ENCODE measurements around the gene NRXN3.

Gene NRXN3

GRCh38 chr14:79575032-79575431, 1404.9 kb downstream of the NRXN3 start:
- DNase-seq = no peak

DNA sequence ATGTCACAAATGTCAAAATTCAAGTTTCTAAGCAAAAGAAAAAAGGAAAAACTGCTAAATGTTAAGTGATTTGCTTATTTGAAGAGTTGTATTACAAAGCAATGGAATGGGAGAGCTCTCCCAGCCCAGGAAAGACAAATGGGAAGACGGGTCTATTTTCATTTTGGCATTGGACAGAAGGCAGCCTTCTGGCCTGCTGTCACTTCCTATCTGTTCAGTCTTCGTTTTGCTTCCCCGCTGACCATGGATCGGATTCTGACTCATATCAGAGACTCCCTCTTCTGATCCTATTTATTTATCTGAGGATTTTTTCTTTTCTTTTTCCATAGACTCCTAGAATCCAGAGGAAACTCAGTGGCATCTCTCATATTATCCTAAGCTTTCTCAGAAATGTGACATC, 1406.3 kb downstream of the NRXN3 start:
- no peak for DNase-seq

DNA sequence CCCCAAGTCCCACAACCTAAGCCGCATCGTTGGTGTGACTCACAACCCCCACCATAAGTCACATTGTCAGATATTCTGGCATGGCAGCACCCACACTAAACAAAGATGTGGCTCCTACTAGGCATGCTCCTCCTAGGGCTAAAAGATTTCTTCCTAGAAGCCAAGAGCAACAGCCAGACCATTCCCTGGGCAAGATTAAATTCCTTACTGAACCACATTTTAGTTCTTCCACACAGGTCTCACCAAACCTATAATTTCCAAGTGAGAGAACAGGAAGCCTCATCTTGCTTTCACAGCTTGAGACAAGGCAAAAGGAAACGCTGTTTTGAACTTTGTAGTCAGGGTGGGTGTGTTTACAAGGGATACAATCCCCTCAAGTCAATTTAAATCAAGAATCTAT, 1408.3 kb downstream of the NRXN3 start:
- DNase-seq = no peak

DNA sequence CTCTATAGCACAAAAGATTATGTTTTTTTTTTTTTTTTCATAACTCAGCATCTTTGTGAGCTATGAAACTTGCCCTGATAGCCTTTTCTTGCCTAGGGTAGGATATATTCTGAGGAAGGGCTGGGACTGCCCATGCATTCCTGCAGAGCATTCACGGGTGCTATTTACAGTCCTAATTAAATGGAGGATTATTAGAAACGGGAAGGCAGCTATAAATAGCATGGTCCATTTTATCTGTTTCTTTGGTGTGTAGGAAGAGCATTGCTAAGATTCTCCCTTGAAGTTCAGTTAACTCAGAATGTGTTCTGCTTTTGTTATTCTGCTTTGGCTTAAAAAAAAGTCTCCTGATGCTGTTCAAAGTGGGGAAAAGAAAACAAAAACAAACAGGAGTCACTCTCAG, 1410.2 kb downstream of the NRXN3 start:
- no peak for DNase-seq

GRCh38 chr14:79580906-79581305, 1410.7 kb downstream of the NRXN3 start:
- no peak for DNase-seq

GRCh38 chr14:79581912-79582576, 1411.9 kb downstream of the NRXN3 start:
- no peak for DNase-seq

DNA sequence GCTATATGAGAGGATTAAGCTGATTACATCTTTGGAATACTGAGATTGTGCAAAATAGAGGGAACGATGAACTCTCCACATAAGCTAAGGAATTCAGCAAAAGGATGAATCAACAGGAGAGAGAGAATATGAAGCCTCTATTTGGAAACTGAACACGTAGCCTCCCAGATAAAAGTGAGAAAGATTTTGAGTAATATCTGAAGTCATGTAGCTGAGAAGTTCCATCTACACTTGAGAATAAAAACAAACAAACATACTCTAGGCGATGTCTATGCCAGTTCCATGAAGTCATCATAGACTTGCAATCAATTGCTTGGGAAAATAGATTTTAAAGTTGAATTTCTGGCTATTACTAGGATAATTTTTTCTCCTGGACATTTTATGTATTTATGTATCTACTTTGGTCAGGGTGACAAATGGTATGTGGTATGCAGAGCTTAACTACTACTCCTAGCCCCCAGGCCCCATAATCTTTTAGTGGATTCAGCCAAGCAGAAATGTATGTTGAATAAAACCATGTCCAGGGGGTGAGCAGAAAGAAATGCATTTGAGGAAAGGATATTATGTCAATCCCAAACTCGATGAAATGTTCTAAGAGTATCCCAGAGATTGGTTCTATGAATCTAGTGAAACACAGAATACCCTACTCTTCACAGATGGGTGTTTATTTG, 1413.7 kb downstream of the NRXN3 start:
- DNase-seq = no peak

- DNase-seq = no peak
These were observed 1414.5 kb downstream of the NRXN3 start for GRCh38 chr14:79584679-79585078.

- DNase-seq = no peak
These were observed 1415.7 kb downstream of the NRXN3 start for GRCh38 chr14:79585845-79586244.

DNA sequence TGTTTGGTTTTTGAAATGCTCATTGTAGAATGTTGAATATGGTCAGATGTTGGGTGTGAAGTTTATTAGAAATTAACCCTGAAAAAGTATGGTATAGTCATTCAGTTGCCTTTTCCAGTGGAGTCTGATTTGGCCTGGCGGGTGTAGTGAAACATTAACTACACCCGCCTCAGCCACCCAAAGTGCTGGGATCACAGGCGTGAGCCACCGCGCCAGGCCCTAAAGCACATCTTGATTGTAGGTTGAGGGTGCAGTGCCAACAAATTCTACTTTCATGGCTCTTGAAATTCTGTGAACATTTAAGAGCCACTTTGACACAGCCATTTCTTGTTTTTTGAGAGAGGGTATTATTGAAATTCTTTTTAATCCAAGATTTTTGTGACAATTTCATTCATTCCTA, 1416.2 kb downstream of the NRXN3 start:
- no peak for DNase-seq

DNA sequence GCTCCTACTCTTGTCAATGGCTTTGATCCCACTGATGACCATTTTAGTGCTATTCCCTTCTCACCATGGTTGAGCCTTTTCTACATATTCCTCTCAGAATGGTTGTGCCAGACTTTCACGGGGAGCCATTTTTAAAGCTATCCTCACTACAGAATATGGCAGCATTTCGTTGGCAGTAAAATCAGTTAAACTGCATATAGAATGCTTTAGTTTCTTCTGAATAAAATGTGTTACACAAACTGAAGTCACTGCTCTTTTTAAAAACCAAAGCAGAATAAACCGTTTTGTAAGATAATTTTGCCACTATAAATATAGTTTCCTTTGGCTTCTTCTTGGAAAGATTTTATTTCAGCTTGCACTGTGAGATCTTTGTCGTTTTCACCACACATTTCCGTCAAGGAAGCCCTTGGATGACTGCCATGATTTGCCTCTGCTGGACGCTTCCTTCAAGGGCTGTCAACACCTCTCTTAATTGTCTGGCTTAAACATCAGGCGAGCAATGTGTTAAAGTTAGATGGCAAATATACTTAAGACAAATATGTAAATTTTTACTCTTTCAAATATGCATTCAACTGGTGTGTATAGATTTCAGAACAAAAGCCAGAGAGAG, 1416.9 kb downstream of the NRXN3 start:
- DNase-seq = no peak

GRCh38 chr14:79587875-79588274, 1417.7 kb downstream of the NRXN3 start:
- DNase-seq = no peak

DNA sequence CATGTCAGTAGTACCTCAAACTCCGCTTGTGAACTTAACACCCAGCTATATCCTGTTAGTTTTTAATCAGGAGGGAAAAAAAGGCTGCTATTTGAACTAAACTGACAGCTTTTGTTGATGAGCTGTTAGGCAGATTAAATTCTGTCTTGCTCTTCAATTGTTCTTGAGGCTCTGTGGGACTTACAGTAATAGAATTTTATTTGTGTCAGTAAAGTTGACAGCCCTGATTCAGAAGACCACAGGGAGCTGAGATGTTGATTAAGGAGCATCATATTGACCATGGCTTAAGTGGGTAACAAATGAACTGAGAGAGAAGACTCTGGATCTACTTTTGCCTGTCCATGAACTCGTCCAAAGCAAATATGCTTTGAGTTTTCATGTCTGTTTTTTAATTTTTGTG, 1418.2 kb downstream of the NRXN3 start:
- no peak for DNase-seq

GRCh38 chr14:79596551-79596950, 1426.4 kb downstream of the NRXN3 start:
- DNase-seq = no peak

DNA sequence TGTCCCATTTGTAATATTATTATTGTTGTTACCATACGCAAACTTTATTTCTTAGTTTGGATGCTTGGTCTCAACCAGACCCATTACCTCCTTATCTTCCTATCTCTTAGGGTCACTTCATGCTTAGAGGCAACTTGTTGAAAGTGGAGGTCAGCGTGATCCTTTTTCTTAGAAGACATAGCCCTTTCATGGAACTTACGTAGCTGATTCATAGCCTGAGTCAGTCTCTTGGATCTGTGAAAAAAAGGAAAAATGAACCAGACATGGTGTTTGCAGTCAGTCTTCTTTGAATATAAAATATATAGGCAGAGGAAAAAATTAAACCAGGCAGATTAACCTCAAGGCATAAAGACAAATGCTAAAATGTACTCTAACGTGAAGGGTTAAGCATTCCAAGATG, 1427.4 kb downstream of the NRXN3 start:
- DNase-seq = no peak

GRCh38 chr14:79598339-79598738, 1428.2 kb downstream of the NRXN3 start:
- DNase-seq = no peak

DNA sequence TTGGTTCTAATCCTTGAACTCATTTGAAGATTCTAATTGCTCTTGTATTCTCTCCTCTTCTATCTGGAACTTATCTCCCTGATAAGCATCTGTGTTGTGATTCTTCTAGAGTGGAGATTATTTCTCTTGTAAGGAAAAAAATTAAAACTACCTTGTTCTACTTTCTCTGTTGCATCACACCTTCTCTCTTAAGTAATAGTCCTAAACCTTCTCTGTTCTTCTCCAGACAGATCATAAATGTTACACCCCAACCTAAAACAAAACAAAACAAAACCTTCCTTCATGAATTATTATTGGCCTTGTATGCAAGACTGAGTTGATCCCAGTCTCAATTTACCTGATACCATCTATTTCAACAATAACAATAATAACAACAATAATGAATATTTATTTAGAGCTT, 1429.1 kb downstream of the NRXN3 start:
- DNase-seq = no peak

DNA sequence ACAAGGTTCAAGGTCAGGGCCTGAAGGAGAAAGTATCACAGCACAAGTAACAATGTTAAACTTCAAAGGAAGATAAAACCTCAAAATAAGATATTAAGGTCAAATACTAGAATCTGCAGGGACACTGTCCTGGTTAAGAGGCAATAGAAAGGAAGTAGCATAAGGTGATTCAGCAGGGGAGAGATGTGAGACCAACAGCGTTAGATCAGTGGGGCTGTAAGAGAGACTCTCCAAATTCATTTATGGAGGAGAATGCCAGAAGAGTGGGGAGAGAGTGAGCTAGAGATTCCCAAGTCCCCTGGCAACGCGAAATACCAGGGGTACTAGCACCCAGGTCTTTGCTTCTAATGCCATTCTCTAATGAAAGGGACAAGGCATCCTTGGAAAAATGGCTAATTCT, 1430.2 kb downstream of the NRXN3 start:
- DNase-seq = no peak

- DNase-seq = no peak
These were observed 1431.4 kb downstream of the NRXN3 start for GRCh38 chr14:79601579-79601978.

DNA sequence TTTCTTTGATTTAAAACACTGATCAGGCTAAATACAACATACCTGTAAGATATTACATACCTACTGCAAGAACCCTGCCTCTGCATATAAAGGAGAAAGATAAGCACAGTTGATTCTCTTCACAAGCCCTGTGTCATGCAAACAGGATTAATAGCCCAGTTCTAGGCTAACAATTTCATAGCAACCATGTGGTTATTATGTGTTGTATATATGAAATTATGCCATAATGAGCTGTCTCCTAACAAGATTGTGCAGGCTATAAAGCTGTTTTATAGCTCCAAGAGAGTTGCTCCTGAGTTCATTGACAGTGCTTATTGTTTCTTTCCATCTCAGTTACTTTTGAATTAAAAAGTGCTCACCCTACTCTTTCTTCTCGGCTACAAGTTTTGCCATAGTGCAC, 1431.9 kb downstream of the NRXN3 start:
- DNase-seq = no peak

- DNase-seq = no peak
These were observed 1432.6 kb downstream of the NRXN3 start for GRCh38 chr14:79602742-79603141.

- no peak for DNase-seq
These were observed 1435.7 kb downstream of the NRXN3 start for GRCh38 chr14:79605849-79606248.

DNA sequence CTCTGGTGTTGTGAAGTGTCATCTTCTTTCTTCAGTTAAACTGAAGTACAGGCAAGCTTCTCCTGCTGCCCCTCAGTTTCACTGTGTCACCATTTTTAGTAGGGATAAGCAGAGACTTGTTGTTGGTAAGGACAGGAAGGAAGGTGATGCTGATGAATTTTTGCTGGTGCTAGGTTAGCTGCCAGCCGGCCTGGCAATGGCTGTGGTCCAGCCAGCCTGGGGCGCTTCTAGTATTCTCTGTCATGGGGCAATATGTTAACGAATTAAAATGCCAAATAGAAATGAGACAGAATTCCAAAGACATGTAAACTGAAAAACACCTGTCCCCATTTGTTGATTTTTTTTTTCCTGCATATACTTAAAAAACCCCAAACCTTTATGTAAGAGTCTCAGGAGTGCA, 1438.3 kb downstream of the NRXN3 start:
- no peak for DNase-seq

DNA sequence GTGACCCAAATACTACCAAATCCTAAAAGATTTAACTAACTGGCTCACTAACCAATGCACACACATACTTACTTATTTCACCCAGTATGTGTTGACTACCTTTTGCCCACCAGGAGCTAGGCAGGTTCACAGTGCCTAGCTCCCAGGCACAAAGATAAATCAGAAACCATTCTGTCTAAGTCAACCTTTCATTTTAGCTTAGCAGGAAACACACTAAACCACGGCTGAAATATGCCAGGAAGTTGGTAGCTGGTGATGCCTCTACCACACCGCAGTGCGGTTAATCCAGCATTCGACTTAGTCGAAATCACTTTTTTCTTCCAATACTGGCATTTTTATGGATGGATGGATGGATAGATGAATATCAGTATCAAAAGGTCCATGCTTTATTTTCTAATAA, 1443.5 kb downstream of the NRXN3 start:
- no peak for DNase-seq

DNA sequence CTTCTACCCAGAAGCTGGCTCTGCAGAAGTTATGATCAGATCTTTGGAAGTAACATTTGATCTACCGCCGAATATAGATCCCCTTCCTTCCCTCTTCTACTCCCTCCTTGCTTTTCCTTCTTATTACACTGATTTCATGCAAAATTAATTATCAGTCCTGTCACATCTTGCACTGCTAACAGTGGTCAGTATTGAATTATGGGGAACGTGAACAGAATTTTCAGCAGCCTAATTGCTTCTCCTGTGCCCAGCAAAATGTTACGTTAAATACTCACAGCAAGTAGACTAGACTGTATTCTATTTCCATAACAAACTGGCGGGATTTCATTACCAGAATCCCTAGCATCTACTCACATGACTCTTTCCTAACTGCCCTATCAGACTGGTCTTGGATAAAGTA, 1444.3 kb downstream of the NRXN3 start:
- DNase-seq = no peak

Measured in activated gamma-delta T cell treated with Interleukin-2 at 50 U/mL for 16 hours (primary cell).